ENCODE data around the gene RSKR. TPM values are rescaled to one million over a fixed set of nuclear protein-coding genes. Genes with fewer than 3 reads are reported as not detected.
"Not testable (repeated sequence)": the region's sequence is repeated elsewhere in the genome, so short reads cannot be mapped to it uniquely, and the experiment has no call there.

RSKR gene
- total and polyA plus RNA-seq, 2 of the 4 experiments (the other 2 are of a cell fraction): 2.2 to 6.8 TPM

GRCh38 chr17:28576758-28577465 lies 37.1 kb downstream of the RSKR start, which contains the start of gene ALDOC:
Gene ALDOC, minus strand, starts transcription at chr17:28576895. Its CDS starts 1,363 bp downstream, at chr17:28575532.
- no peak within 1 kb of the TSS; the same call in 1 of the 2 replicates for H3K9ac ChIP-seq (ENCODE audit: low read depth, low read length)
- 0 out of 2 replicates have a peak within 1 kb of the TSS, but pooled peaks have one; percentile 0 for H2BK20ac ChIP-seq (ENCODE audit: low read depth, low read length)
- peak within 1 kb of the TSS; percentile 84 for H3K4me2 ChIP-seq (ENCODE audit: low read depth, low read length)
- H3K4ac ChIP-seq (ENCODE audit: low read depth, low read length): peak within 1 kb of the TSS; percentile 25; the same call in 1 of the 2 replicates
- ChIA-PET POLR2A (ENCODE audit: unreplicated experiment) (no interaction called here), CTCF (no interaction called here)
- no CpG with 5 or more reads among the region's 26 CpGs for WGBS, 2 experiments (ENCODE audit: extremely low coverage in 2 of 2, insufficient read length in 1 of 2)
- dilution Hi-C loops (cut with HindIII; ENCODE audit: low sequenced_read_pairs, unreplicated experiment): no loop called here
- H2AK5ac ChIP-seq (ENCODE audit: low read depth, low read length): peak within 1 kb of the TSS; percentile 36
- peak within 1 kb of the TSS; percentile 92 for H2AFZ ChIP-seq (replicated peaks; ENCODE audit: low read length, poor library complexity)
- H3K23ac ChIP-seq (ENCODE audit: low read depth, low read length): no peak within 1 kb of the TSS; the same call in 1 of the 2 replicates
- H3K18ac ChIP-seq (ENCODE audit: low read depth, low read length): no peak within 1 kb of the TSS; the same call in 1 of the 2 replicates
- peak within 1 kb of the TSS; percentile 93 for H2AK9ac ChIP-seq (replicated peaks; ENCODE audit: low read depth, low read length, poor library complexity)
- 0 out of 2 replicates have a peak within 1 kb of the TSS, but pooled peaks have one; percentile 21 for H3K14ac ChIP-seq (replicated peaks; ENCODE audit: low read depth, low read length)
- peaks cover 6% of the 10 kb centered on the region; the same call in 1 of the 2 replicates for H3K4me1 ChIP-seq (ENCODE audit: control insufficient read depth, insufficient read depth, low read length)
- H4K91ac ChIP-seq (ENCODE audit: insufficient read depth, low read depth, low read length): no peak within 1 kb of the TSS
- H4K20me1 ChIP-seq (ENCODE audit: insufficient read depth, low read length): no peaks in the 10 kb centered on the region
- no peak within 1 kb of the TSS for H2BK15ac ChIP-seq (ENCODE audit: low read depth, low read length)
- peak within 1 kb of the TSS; percentile 56 for H2BK5ac ChIP-seq (ENCODE audit: low read depth, low read length, poor library complexity, severe bottlenecking)
- in situ Hi-C loops (cut with MboI; ENCODE audit: low sequenced_read_pairs): no loop called here
- no TSS peak for BruUV-seq (replicated peaks)
- H3K27ac ChIP-seq (ENCODE audit: insufficient read depth, low read length): no peak within 1 kb of the TSS
- ATAC-seq (ENCODE audit: low read depth) (peak; percentile 99), DNase-seq (peak; percentile 91)
- H3K36me3 ChIP-seq (ENCODE audit: control insufficient read depth, insufficient read depth, low read length): peaks cover 23% of the 10 kb centered on the region
- H4K8ac ChIP-seq (ENCODE audit: low read depth in 2 of 2, low read length in 2 of 2): peak within 1 kb of the TSS in 1 of 2 experiments; percentile 89; a peak in 2 of 4 replicates
- H4K5ac ChIP-seq (ENCODE audit: low read depth, low read length): no peak within 1 kb of the TSS
- no peaks in the 10 kb centered on the region for H3K9me3 ChIP-seq (ENCODE audit: control insufficient read depth, insufficient read depth, low read length)
- TF ChIP-seq MAZ (IDR thresholded peaks at IDR 0.05; ENCODE audit: borderline replicate concordance, low read depth, low read length) (peak; percentile 82; the same call in 1 of the 2 replicates), POLR2A (IDR thresholded peaks at IDR 0.05; ENCODE audit: low read depth, low read length) (peak; percentile 52; the same call in 1 of the 2 replicates), RAD21 (IDR thresholded peaks at IDR 0.05; ENCODE audit: low read length) (no peak), CHD1 (IDR thresholded peaks at IDR 0.05; ENCODE audit: low read depth, low read length) (no peak), RFX5 (IDR thresholded peaks at IDR 0.05; ENCODE audit: low read depth, low read length) (no peak), MAFK (IDR thresholded peaks at IDR 0.05; ENCODE audit: low read depth, low read length) (no peak)
- H3K79me1 ChIP-seq (ENCODE audit: low read depth in 1 of 2, low read length in 2 of 2): peaks cover 4 to 11% of the 10 kb centered on the region in 2 experiments; a peak in 2 of 4 replicates
- H3K56ac ChIP-seq (ENCODE audit: extremely low read depth, insufficient read depth, low read length): no peak within 1 kb of the TSS
- H3K9me1 ChIP-seq (ENCODE audit: insufficient read depth, low read length): peaks cover 11% of the 10 kb centered on the region
- no peak within 1 kb of the TSS for H2BK120ac ChIP-seq (ENCODE audit: low read depth, low read length)
- H3K4me3 ChIP-seq (ENCODE audit: insufficient read depth, low read depth, low read length): peak within 1 kb of the TSS; percentile 35
- H3K27me3 ChIP-seq (ENCODE audit: control insufficient read depth, insufficient read depth, low read length): no peaks in the 10 kb centered on the region
- intact Hi-C loops (cut with micrococcal nuclease): no loop called here

- H3K18ac ChIP-seq (ENCODE audit: low read depth, low read length); ATAC-seq (ENCODE audit: low read depth); H3K9ac ChIP-seq (ENCODE audit: low read depth, low read length); H3K4ac ChIP-seq (ENCODE audit: low read depth, low read length); H2BK5ac ChIP-seq (ENCODE audit: low read depth, low read length, poor library complexity, severe bottlenecking); H4K5ac ChIP-seq (ENCODE audit: low read depth, low read length); POLR2A ChIA-PET (ENCODE audit: unreplicated experiment); H3K27me3 ChIP-seq (ENCODE audit: control insufficient read depth, insufficient read depth, low read length); H3K23ac ChIP-seq (ENCODE audit: low read depth, low read length); dilution Hi-C loops (cut with HindIII; ENCODE audit: low sequenced_read_pairs, unreplicated experiment); H2BK20ac ChIP-seq (ENCODE audit: low read depth, low read length); CTCF ChIA-PET; DNase-seq; H3K4me1 ChIP-seq (ENCODE audit: control insufficient read depth, insufficient read depth, low read length); in situ Hi-C loops (cut with MboI; ENCODE audit: low sequenced_read_pairs); BruUV-seq (replicated peaks); intact Hi-C loops (cut with micrococcal nuclease); H3K14ac ChIP-seq (replicated peaks; ENCODE audit: low read depth, low read length); H4K91ac ChIP-seq (ENCODE audit: insufficient read depth, low read depth, low read length); H2BK120ac ChIP-seq (ENCODE audit: low read depth, low read length); H4K8ac ChIP-seq (ENCODE audit: low read depth in 2 of 2, low read length in 2 of 2); H2BK15ac ChIP-seq (ENCODE audit: low read depth, low read length); H2AK9ac ChIP-seq (replicated peaks; ENCODE audit: low read depth, low read length, poor library complexity); H4K20me1 ChIP-seq (ENCODE audit: insufficient read depth, low read length); H3K27ac ChIP-seq (ENCODE audit: insufficient read depth, low read length); H2AFZ ChIP-seq (replicated peaks; ENCODE audit: low read length, poor library complexity); H3K56ac ChIP-seq (ENCODE audit: extremely low read depth, insufficient read depth, low read length); H3K9me3 ChIP-seq (ENCODE audit: control insufficient read depth, insufficient read depth, low read length): not testable (repeated sequence)
- Histone ChIP-seq H3K9me1 (ENCODE audit: insufficient read depth, low read length) (peaks cover 11% of the 10 kb centered on the region), H2AK5ac (ENCODE audit: low read depth, low read length) (peak overlapping the region; percentile 36), H3K4me2 (ENCODE audit: low read depth, low read length) (peak overlapping the region; percentile 46), H3K36me3 (ENCODE audit: control insufficient read depth, insufficient read depth, low read length) (peaks cover 23% of the 10 kb centered on the region), H3K79me1 (ENCODE audit: low read depth in 1 of 2, low read length in 2 of 2) (peaks cover 4 to 12% of the 10 kb centered on the region in 2 experiments; a peak in 3 of 4 replicates), H3K4me3 (ENCODE audit: insufficient read depth, low read depth, low read length) (peak overlapping the region; percentile 10; the same call in 1 of the 2 replicates)
- WGBS, 2 experiments (ENCODE audit: extremely low coverage in 2 of 2, insufficient read length in 1 of 2): no CpG with 5 or more reads among the region's 3 CpGs
Observed at GRCh38 chr17:28576016-28576415, 38.0 kb downstream of the RSKR start.
